Activated CD8-positive, alpha-beta memory T cell treated with anti-CD3 and anti-CD28 coated beads, Interleukin-2, amount 50 U/mL, for 24 hours (primary cell): ENCODE measurements around the gene ZCCHC14.
"Not testable (repeated sequence)": the region's sequence is repeated elsewhere in the genome, so short reads cannot be mapped to it uniquely, and the experiment has no call there.

Experiments used
- DNase-seq: peaks from one replicate; pipeline ENCODE4 v3.0.0-alpha.2; 2020; ENCODE audit errors: extremely low read depth

The ZCCHC14 gene

DNA sequence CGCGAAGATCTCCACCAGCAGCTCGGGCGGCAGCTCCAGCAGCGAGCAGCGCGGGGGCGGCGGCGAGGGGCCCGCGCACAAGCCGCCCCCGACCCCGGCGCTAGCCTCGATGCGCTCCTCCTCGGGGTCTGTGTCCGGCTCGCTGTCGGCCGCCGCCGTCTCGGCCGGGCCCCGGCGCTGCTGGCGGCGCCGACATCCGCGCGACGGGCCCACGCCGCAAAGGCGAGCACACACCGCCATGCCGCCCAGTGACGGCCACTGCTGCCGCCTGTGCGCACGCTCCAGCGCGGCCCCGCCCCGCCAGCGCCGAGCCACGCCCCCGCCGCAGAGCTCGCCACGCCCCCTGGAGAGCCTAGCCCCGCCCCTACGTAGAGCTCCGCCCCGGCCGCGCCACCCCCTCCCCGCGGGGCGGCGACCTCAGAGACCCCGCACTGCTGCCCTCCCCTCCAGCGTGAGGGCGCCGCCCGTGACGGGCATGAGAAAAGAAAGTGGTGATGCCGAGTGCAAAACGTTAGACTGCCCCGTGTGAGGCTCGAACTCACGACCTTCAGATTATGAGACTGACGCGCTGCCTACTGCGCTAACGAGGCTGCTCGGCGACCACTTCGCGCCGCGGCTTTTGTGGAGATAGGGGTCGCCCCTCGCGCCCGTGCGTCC is 109.2 kb downstream of the ZCCHC14 start, which contains the start of gene FBXO31:
TSS of gene FBXO31 (minus strand) at position 272 of the 657 bp plus-strand sequence. CDS start at position 240, 32 bp downstream.
- peak; percentile 70 for DNase-seq

DNA sequence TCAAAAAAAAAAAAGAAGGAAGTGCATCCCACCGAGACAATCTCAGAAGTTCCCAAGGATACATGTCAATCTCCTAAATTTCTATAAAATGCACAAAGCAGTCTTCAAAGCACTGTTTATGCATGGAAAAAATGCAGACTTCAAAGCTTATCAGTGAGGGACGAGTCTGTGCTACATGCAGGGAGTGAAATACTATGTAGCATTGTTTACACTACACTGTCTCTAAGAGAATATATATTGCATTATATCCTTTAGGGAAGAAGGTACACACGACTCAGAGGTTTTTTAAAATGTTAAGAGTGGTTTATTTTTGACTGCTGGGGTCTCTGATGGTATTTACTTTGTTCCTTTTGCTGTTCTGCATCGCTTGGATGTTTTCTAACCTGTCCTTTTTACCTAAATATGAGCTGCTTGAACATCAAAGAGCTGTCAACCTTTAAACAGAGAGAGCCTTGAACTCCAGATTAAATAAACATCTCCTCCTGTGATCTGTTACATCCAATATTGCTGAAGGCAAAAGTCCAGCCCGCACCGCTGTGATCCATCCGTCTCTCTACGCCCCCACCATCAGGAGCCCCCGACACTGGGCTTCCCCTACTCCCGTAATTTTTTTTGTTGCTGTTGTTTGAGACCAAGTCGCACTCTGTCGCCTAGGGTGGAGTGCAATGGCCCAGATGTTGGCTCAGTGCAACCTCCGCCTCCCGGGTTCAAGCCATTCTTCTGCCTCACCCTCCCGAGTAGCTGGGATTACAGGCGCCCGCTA is 110.6 kb downstream of the ZCCHC14 start:
- no peak for DNase-seq

DNA sequence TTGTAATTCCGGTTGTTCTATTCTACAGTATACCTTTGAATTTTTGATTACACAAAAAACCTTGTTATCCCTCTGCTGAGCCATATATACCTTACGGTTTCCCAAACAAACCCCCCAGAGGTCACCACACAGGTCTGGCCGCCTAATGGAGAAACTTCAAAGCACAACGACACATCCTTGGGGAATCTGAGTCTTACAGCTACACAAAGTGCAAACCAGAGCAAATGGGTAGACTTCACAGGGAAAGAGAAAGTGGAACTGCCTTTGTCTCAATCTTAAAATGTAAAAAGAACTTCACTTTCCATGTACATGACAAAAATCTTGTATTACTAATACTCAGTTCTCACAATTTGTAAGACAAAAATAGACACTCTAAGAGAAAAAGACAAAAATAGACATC is 111.9 kb downstream of the ZCCHC14 start:
- DNase-seq = no peak

DNA sequence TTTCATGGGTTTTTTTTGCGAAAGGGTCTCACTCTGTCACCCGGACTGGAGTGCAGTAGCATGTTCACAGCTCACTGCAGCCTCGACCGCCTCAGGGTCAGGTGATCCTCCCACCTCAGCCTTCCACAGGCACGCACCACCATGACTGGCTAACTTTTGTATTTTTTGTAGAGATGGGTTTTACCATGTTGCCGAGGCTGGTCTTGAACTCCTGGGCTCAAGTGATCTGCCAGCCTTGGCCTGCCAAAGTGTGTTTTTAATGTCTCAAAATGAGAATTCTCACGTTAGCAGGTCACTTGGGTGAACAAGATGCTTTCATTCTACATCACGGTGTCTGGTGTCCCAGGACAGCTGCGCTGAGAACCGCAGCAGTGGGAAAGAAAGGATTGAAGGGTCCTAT is 112.4 kb downstream of the ZCCHC14 start:
- DNase-seq = no peak

DNA sequence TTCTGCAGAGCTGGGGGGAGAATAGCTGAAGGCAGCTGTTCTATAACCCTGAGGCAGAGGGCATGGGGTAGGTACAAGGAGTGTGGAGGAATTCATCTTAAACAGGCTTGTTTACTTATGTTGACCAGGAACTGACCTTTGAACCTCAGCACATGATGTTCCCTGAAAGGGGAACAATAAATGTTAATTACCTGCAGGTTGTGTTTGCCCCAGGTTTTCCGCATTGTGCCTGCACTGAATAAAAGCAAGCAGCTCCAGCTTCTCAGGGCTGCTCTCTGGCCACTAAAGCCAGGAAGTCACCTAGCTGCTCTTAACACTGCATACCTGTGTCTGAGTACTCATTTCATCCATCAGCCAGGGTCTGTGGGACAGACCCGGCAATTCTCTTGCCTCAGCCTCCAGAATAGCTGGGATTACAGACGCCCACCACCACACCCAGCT is 113.5 kb downstream of the ZCCHC14 start:
- DNase-seq = not testable (repeated sequence)

DNA sequence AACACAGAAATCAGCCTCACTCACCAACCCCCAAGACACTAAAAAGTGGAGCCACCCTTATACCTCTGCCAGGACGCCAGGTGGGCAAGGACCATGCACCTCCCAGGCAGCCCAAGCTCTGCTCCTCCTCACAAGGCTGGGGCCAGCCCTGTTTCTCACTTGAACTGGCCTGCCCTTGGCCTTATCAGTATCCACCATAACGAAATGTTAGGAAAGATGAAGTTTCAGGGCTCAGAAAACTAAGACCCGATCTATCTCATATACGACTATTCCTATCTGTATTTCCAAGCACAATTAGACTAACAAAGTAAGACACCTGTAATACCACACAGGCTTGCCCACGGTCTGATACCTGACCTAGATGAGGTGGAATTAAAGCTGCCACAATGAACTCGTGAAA is 116.2 kb downstream of the ZCCHC14 start:
- no peak for DNase-seq

DNA sequence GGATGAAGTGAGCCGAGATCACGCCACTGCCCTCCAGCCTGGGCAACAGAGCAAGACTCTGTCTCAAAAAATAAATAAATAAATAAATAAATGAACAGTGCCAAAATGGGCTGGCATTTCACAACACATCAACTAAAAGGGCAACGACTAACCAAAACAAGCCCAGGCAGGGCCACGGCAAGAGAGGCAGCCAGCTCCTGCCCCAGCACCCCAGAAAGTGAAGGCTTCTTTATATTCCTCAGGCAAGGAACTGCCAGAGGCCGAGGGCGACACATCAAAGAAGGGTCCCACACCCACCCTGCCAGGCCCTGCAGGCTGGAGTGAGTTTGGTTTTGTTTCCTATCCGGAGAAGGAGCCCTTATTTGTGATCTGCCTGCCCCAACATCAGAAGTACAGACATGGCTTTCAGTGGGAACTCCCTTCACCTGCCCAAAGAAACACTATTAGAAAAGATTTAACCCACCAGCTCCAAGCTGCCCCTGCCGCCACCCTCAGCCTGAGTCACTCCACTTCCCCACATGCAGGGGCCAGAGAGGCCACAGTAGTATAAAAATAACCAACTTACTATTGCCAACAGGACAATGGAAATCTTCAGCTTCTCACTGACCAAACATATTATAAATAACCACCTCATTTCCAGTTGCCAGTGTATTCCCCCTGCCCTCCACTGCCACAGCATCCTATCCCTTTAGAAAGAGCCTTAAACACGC is 117.2 kb downstream of the ZCCHC14 start:
- no peak for DNase-seq

DNA sequence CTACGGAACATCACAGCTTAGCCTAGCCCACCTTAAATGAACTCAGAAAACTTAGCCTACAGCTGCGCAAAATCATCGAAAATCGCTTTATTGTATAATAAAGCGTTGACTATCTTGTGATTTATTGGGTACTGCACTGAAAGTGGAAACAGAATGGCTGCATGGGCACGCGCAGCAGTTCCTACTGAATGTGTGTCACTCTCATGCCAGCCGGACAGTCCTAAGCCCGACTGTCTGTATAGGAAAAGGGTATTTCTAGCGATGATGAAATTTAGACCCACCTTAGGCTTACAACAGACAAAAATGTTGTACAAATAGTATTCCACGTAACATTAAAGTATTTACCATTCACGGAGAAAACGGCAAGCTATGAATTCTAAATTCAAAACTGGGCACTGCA is 118.5 kb downstream of the ZCCHC14 start:
- DNase-seq = no peak

DNA sequence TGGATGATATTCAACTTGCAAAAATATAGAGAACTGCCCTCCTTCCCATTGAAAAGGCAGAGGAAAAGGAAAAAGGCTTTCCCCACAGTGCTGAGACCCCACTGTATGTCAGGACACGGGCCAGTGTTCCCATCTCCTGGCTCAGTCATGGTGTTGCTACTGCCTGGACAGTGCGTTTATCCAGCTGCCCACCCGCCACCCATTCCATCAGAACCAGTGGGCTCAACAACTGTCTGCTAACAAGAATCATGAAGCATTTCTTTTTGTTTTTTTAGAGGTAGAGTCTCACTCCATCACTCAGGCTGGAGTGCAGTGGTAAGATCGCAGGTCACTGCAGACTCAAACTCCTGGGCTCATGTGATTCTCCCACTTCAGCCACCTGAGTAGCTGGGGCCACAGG is 120.5 kb downstream of the ZCCHC14 start:
- no peak for DNase-seq

DNA sequence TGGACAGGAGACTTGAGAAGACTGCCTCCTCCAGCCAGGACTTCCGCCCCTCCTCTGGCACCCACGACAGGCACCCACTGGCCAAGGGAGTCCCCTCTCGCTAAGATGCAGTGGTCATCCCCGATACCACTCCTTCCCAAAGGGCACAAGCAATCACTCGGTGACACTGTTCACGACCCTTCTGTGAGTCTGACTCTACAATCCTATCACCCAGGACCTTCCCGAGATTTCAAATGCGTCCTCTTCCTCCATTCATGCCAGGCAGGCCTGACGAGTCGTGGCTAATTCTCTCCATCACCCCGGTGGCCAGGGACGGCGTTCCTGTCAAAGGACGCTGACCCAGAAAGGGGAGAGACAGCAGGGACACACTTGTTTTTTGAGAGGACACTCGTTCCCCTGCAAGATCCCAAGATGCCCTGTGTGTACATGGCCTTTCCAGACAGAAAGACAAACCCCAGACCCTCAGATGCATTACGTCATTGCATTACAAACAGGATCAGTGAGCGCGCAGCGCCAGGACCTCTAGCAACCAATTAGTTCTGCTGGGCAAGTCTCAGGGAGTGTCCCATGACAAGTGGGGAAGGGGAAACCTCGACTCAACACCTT is 121.5 kb downstream of the ZCCHC14 start:
- DNase-seq = no peak

DNA sequence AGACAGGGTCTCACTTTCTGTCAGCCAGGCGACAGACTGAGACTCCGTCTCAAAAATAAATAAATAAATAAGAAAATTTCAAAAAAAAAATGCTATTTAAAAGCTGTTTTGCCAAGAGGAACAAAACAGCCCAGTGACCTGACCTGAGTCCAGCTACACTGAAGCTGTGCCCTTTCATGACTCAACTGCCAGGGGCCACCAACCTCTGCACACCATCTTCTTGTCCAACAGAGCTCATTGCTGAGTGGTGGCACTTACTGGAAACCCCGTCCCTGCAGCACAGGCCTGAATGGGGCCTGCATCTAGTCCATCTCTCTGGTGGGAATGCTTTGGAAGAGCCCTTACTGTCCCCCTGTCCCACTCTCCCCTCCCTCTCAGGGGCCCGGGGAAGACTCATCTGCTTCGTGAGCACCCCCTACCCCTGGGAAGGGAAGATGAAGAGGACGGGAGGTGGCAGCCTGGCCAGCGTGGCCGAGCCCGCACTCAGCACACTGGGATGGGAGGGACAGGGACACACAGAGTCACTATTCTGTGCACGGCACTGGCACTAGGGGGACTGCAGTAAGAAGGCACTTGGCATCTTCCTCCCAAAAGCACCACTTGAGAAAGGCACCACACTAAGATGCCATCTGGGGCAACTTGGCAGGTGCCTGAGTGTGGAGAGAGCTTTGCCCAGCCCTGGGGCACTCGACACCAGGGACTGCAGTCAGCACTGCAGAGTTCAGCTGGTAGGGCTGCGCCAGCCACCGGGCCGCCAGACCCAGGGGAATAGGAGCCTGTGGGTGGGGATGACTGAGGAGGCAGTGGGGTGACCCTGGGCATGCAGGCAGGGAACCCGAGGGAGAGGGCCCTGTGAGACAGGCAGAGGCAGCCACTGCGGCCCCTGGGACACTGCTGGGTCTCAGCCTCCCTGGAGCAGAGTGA is 122.8 kb downstream of the ZCCHC14 start:
- no peak for DNase-seq

DNA sequence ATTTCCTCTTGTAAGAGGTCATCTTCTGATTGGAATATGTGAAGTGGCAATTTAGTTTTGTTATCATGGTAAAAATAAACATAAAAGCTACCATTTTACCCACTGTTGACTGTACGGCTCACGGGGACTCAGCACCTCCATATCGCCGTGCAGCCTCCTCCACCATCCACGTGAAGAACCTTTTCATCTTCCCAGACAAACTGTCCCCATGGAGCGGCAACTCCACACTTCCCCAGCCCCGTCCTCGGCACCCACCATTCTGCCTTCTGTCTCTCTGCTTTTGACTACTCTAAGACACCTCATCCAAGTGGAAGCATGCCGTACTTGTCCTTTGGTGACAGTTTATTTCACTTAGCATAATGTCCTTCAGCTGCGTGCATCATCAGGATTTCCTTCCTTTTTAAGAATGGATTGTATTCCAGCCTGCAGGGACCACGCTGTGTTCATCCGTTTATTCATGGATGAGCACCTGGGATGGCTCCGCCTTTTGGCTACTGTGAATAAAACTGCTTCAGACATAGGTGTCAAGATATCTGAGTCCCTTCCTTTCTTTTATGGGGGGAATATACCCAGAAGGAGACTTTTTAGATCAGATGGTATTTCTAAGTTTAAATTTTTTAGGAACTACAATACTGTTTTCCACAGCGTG is 123.6 kb downstream of the ZCCHC14 start:
- DNase-seq = no peak

DNA sequence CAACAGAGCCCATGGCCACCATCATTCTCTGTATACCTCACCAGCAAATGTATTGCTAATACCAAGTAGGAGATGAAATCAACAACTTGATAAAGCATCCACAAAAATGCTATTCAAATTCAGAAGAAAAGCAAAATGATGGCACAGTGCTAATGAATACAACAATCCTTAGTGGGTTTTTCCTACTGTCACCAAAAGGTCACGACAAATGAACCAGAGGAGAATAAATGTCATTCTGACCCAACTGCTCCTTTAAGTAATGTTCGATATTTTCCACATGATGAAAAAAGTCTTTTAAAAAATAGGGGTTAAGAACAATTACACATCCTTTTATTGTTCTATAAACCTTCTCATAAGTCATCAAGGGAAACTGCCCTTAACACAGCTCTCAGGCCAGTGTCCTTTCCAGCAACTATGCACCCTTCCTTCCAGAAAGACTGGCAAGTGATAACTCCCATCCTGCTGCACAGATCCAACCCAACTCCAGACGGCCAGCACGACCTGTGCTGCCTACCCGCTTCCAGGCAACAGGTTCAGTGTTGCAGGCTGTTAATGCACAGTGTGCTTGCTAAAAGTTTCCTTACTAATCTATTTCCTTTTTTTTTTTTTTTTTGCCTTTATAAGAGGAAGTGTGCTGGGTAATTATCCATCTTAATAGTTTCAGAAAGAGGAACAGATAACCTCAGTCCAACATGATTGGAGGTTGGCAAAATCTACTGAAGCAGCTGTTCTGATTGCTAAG is 124.6 kb downstream of the ZCCHC14 start:
- no peak for DNase-seq

DNA sequence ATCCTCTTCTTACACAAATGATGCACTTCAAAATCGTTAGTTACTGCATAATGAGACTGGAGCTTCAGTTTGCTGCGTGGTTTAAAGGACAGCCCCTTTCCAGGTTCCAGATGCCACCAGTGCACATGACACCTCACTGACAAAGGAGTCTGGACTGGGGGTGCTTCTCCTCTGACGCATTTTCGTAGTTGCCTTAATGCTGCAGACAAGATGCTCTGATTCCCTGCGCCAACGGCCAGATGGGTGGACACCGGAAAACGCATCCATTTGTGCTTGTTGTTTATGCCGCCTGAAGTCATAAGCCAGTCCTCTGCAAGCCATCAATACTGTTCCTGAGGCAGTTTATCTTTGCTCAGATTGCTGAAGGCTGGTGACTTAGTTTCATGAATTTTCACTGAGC is 125.3 kb downstream of the ZCCHC14 start:
- DNase-seq = no peak

DNA sequence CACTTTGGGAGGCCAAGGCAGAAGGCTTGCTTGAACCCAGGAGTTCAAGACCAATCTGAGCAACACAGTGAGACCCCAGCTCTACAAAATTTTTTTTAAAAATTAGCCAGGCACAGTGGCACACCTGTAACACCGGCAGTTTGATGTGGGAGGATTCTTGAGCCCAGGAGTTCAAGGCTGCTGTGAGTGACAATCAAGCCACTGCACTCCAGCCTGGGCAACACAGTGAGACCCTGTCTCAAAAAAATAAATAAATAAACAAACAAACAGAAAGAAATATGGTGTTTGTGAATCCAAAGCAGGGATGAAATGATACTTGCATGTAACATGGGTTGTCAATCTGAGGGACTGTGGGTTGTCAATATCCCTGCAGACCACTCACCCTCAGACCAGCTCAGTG is 125.9 kb downstream of the ZCCHC14 start:
- DNase-seq = no peak

DNA sequence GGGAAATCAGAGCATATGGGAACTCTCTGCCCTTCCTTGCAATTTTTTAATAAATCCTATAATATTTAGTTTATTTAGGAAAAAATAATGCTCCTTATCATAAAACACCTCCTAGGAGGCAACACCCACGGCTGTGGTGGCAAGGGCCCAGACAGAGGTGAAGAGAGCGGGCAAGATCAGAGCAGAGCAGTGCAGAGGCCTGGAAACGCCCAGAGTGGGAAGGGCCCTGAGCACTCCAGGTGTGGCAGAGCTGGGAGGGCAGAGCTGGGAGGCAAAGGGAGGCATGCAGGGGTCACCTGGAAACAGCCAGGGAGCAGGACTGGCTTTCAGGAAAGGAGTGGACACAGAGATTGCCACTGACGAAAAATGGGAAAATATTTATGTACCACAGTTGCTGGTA is 126.5 kb downstream of the ZCCHC14 start:
- no peak for DNase-seq

DNA sequence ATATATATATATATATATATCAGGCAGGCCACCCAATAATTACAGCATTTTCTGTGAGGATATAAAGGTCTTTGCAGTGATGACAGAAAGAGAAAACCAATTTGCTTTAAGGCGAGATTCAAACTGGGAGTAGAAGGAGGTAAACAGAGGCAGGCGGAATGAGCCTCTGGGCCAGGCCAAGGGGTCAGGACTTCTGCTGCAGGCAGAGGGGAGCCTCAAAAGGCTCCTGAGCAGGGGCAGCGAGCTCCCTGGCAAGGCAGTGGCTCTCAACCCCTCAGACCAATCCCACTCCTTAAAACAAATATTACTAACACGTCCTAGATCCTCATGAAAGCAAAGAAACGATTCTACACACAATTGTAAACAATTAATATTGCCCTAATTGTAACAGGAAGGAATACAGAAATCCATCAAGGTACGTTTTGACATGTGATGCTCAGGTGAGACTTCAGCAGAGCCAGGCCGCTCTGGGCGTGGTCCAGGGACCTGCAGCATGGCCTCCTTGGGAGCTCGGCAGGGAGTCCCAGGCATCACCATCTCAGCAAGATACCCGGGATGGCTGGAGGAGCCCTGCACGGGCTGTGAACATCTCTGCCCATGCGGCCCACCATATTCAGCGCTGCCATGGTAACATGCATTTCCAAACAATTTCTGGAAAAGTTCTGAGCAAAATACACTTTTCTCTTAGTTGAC is 127.7 kb downstream of the ZCCHC14 start:
- DNase-seq = no peak

DNA sequence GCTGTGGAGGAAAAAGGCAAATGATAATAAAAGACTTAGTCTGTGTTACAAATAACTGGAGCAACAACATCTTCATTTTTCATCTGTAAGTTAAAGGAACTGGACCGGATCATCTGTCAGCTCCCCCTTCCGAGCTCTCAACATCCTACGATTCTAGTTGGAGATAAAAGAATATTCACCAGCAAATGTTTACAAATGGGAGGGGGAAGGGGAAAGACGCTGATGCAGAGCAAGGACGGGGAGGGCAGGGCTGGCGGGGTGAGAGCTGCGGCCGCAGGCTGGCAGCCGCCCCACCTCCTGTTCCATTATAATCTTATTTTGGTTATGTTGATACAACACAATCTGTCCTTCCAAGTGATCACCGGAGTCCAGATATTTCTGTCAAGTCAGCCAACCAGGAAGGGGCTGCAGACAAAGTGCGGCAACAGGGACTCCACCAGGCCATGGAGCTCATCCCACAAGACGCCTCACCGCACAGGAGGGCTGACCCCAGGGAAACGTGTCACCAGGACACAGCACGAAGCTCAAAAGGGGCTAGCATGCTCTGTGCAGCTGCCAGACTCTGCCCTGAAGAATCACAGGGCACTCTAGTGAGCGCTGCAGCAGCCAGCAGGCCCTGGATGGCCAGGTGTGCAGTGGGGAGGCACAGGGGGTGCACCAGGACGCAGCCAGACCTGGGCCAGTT is 128.9 kb downstream of the ZCCHC14 start:
- no peak for DNase-seq
